HEK293 (cell line): ENCODE results near the gene WDPCP.

Source experiments
- CTCF ChIA-PET: fragments of 350-600 bp; formaldehyde crosslinking; extraction: SDS; loops from one replicate; lab custom pipeline; 2021; ENCODE audit warnings: antibody characterized with exemption; lab: Yijun Ruan, JAX
- POLR2A ChIA-PET: fragments of 300-600 bp; formaldehyde crosslinking; extraction: SDS; loops from one replicate; lab custom pipeline; 2020; ENCODE audit warnings: antibody characterized with exemption, inconsistent platforms; lab: Yijun Ruan, JAX
- H3K27ac ChIP-seq: fragments of 200-500 bp; sonication (Bioruptor generic); 2 replicates; pipeline ENCODE4 v1.5.1; 2014; ENCODE audit warnings: low read depth, low read length, control low read depth, inconsistent platforms; ENCODE audit errors: extremely low read depth
- H3K36me3 ChIP-seq, 2 experiments: fragments of 200-500 bp in 1 of 2; sonication (Bioruptor generic) in 1 of 2; 1 replicate in 1 of 2; 2 replicates in 1 of 2; pipeline ENCODE4 v1.5.1; 2014 to 2017; ENCODE audit warnings: inconsistent platforms in 2 of 2, low read length in 2 of 2; ENCODE audit not compliant: control insufficient read depth in 2 of 2, insufficient read depth in 1 of 2
- H3K4me1 ChIP-seq: fragments of 200-500 bp; sonication (Bioruptor generic); 2 replicates; pipeline ENCODE4 v1.5.1; 2014; ENCODE audit warnings: mild to moderate bottlenecking, low read length, inconsistent platforms; ENCODE audit not compliant: control insufficient read depth, insufficient read depth
- H3K4me3 ChIP-seq: 2 replicates; pipeline ENCODE4 v1.5.1; 2011; ENCODE audit warnings: low read depth, mild to moderate bottlenecking, control low read depth, low read length, moderate library complexity
- H3K9me3 ChIP-seq: fragments of 200-500 bp; sonication (Bioruptor generic); 2 replicates; pipeline ENCODE4 v1.5.1; 2014; ENCODE audit warnings: low read depth, low read length, inconsistent platforms; ENCODE audit not compliant: control insufficient read depth, insufficient read depth
- ATF2 ChIP-seq: fragments of 450-650 bp; formaldehyde crosslinking; IDR thresholded peaks from 2 replicates; pipeline ENCODE4 v1.5.1; 2016; ENCODE audit warnings: missing biosample characterization, missing genetic modification characterization, low read depth
- HOXC10 ChIP-seq: sonication (generic); formaldehyde crosslinking; IDR thresholded peaks from 2 replicates; pipeline ENCODE4 v1.8.1; 2023; ENCODE audit warnings: mild to moderate bottlenecking, missing genetic modification reagents
- KLF8 ChIP-seq: fragments of 450-650 bp; formaldehyde crosslinking; IDR thresholded peaks from 2 replicates; pipeline ENCODE4 v1.5.1; 2016; ENCODE audit warnings: missing biosample characterization, missing genetic modification characterization
- SCRT1 ChIP-seq: fragments of 450-650 bp; formaldehyde crosslinking; IDR thresholded peaks from 2 replicates; pipeline ENCODE4 v1.5.1; 2016; ENCODE audit warnings: missing biosample characterization, missing genetic modification characterization, borderline replicate concordance
- ZBTB17 ChIP-seq: fragments of 450-650 bp; formaldehyde crosslinking; IDR thresholded peaks from 2 replicates; pipeline ENCODE4 v1.5.1; 2016; ENCODE audit warnings: missing biosample characterization, missing genetic modification characterization
- ZBTB48 ChIP-seq: fragments of 450-650 bp; formaldehyde crosslinking; IDR thresholded peaks from 2 replicates; pipeline ENCODE4 v1.5.1; 2016; ENCODE audit warnings: missing biosample characterization, missing genetic modification characterization
- ZFP3 ChIP-seq: fragments of 450-650 bp; formaldehyde crosslinking; IDR thresholded peaks from 2 replicates; pipeline ENCODE4 v1.5.1; 2016; ENCODE audit warnings: low read depth, missing biosample characterization, missing genetic modification characterization
- ZNF112 ChIP-seq: fragments of 450-650 bp; formaldehyde crosslinking; IDR thresholded peaks from 2 replicates; pipeline ENCODE4 v1.5.0; 2017; ENCODE audit warnings: missing biosample characterization, missing genetic modification characterization
- ZNF169 ChIP-seq: fragments of 450-650 bp; formaldehyde crosslinking; IDR thresholded peaks from 2 replicates; pipeline ENCODE4 v1.5.1; 2016; ENCODE audit warnings: missing biosample characterization, missing genetic modification characterization
- ZNF175 ChIP-seq: fragments of 450-650 bp; formaldehyde crosslinking; IDR thresholded peaks from 2 replicates; pipeline ENCODE4 v1.5.1; 2016; ENCODE audit warnings: missing biosample characterization, missing genetic modification characterization
- ZNF335 ChIP-seq: fragments of 450-650 bp; formaldehyde crosslinking; conservative IDR thresholded peaks from 2 replicates; pipeline ENCODE4 v1.5.1; 2016; ENCODE audit warnings: missing biosample characterization, missing genetic modification characterization
- ZNF350 ChIP-seq: fragments of 450-650 bp; formaldehyde crosslinking; IDR thresholded peaks from 2 replicates; pipeline ENCODE4 v1.5.0; 2017; ENCODE audit warnings: missing biosample characterization, mild to moderate bottlenecking, missing genetic modification characterization
- ZNF404 ChIP-seq: fragments of 450-650 bp; formaldehyde crosslinking; IDR thresholded peaks from 2 replicates; pipeline ENCODE4 v1.5.1; 2017; ENCODE audit warnings: missing biosample characterization, missing genetic modification characterization
- ZNF521 ChIP-seq: fragments of 450-650 bp; formaldehyde crosslinking; IDR thresholded peaks from 2 replicates; pipeline ENCODE4 v1.5.1; 2017; ENCODE audit warnings: missing biosample characterization, mild to moderate bottlenecking, missing genetic modification characterization
- ZNF747 ChIP-seq: fragments of 450-650 bp; formaldehyde crosslinking; IDR thresholded peaks from 2 replicates; pipeline ENCODE4 v1.5.1; 2016; ENCODE audit warnings: missing biosample characterization, missing genetic modification characterization
- ZNF768 ChIP-seq: fragments of 450-650 bp; formaldehyde crosslinking; IDR thresholded peaks from 2 replicates; pipeline ENCODE4 v1.5.1; 2018; ENCODE audit warnings: missing biosample characterization, mild to moderate bottlenecking, missing genetic modification characterization
- ZNF791 ChIP-seq: fragments of 450-650 bp; formaldehyde crosslinking; IDR thresholded peaks from 2 replicates; pipeline ENCODE4 v1.5.1; 2016; ENCODE audit warnings: missing biosample characterization, missing genetic modification characterization
- ZNF792 ChIP-seq: fragments of 450-650 bp; formaldehyde crosslinking; IDR thresholded peaks from 2 replicates; pipeline ENCODE4 v1.5.1; 2016; ENCODE audit warnings: missing biosample characterization, missing genetic modification characterization
- ZSCAN30 ChIP-seq: fragments of 450-650 bp; IDR thresholded peaks from 2 replicates; pipeline ENCODE4 v1.5.1; 2018; ENCODE audit warnings: missing biosample characterization, mild to moderate bottlenecking, missing genetic modification characterization, moderate library complexity
- ZSCAN5A ChIP-seq: fragments of 450-650 bp; formaldehyde crosslinking; IDR thresholded peaks from 2 replicates; pipeline ENCODE4 v1.5.1; 2016; ENCODE audit warnings: missing biosample characterization, missing genetic modification characterization
- ZXDB ChIP-seq: fragments of 450-650 bp; formaldehyde crosslinking; IDR thresholded peaks from 2 replicates; pipeline ENCODE4 v1.5.1; 2016; ENCODE audit warnings: missing biosample characterization, missing genetic modification characterization
- TF ChIP-seq, protein P1 (sequence below): fragments of 450-650 bp; formaldehyde crosslinking; IDR thresholded peaks from 2 replicates; pipeline ENCODE4 v1.5.1; 2016; ENCODE audit warnings: missing biosample characterization, missing genetic modification characterization
- TF ChIP-seq, protein P2 (sequence below): fragments of 450-650 bp; formaldehyde crosslinking; IDR thresholded peaks from 2 replicates; pipeline ENCODE4 v1.5.1; 2016; ENCODE audit warnings: missing biosample characterization, missing genetic modification characterization
- TF ChIP-seq, protein P3 (sequence below): fragments of 450-650 bp; formaldehyde crosslinking; IDR thresholded peaks from 2 replicates; pipeline ENCODE4 v1.5.1; 2016; ENCODE audit warnings: missing biosample characterization, missing genetic modification characterization, low read depth

WDPCP gene

GRCh38 chr2:63538390-63538789, 49.9 kb downstream of the WDPCP start:
- H3K9me3 ChIP-seq: no peaks in the 10 kb centered on the region
- no peak overlapping the region for H3K4me3 ChIP-seq
- ChIA-PET CTCF (no interaction called here), POLR2A (no interaction called here)
- no peaks in the 10 kb centered on the region for H3K36me3 ChIP-seq
- no peak overlapping the region for H3K27ac ChIP-seq
- no peaks in the 10 kb centered on the region for H3K4me1 ChIP-seq
- no peak for TF ChIP-seq ZSCAN5A
- no peak for TF ChIP-seq ZBTB48
- no peak for TF ChIP-seq HOXC10 (CRISPR knock-in tag)
- TF ChIP-seq, protein P1, sequence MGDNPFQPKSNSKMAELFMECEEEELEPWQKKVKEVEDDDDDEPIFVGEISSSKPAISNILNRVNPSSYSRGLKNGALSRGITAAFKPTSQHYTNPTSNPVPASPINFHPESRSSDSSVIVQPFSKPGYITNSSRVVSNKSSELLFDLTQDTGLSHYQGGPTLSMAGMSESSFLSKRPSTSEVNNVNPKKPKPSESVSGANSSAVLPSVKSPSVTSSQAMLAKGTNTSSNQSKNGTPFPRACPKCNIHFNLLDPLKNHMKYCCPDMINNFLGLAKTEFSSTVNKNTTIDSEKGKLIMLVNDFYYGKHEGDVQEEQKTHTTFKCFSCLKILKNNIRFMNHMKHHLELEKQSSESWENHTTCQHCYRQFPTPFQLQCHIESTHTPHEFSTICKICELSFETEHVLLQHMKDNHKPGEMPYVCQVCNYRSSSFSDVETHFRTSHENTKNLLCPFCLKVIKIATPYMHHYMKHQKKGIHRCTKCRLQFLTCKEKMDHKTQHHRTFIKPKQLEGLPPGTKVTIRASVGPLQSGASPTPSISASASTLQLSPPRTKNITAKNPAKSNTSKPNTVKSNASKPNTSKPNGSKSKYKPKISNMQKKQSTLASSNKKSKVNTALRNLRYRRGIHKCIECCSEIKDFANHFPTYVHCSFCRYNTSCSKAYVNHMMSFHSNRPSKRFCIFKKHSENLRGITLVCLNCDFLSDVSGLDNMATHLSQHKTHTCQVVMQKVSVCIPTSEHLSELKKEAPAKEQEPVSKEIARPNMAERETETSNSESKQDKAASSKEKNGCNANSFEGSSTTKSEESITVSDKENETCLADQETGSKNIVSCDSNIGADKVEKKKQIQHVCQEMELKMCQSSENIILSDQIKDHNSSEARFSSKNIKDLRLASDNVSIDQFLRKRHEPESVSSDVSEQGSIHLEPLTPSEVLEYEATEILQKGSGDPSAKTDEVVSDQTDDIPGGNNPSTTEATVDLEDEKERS (tag by site-specific recombination): no peak
- no peak for TF ChIP-seq SCRT1
- no peak for TF ChIP-seq ZNF792 (tag by site-specific recombination)
- TF ChIP-seq, all 188 proteins: peak for 0

GRCh38 chr2:63537306-63537705, 51.0 kb downstream of the WDPCP start:
- ChIA-PET CTCF (no interaction called here), POLR2A (no interaction called here)
- no peak for TF ChIP-seq ZNF112 (tag by site-specific recombination)
- TF ChIP-seq, protein P2, sequence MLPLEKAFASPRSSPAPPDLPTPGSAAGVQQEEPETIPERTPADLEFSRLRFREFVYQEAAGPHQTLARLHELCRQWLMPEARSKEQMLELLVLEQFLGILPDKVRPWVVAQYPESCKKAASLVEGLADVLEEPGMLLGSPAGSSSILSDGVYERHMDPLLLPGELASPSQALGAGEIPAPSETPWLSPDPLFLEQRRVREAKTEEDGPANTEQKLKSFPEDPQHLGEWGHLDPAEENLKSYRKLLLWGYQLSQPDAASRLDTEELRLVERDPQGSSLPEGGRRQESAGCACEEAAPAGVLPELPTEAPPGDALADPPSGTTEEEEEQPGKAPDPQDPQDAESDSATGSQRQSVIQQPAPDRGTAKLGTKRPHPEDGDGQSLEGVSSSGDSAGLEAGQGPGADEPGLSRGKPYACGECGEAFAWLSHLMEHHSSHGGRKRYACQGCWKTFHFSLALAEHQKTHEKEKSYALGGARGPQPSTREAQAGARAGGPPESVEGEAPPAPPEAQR (tag by site-specific recombination): no peak
- Histone ChIP-seq H3K4me1 (no peaks in the 10 kb centered on the region), H3K9me3 (no peaks in the 10 kb centered on the region), H3K36me3 (no peaks in the 10 kb centered on the region), H3K27ac (no peak overlapping the region), H3K4me3 (no peak overlapping the region)

DNA sequence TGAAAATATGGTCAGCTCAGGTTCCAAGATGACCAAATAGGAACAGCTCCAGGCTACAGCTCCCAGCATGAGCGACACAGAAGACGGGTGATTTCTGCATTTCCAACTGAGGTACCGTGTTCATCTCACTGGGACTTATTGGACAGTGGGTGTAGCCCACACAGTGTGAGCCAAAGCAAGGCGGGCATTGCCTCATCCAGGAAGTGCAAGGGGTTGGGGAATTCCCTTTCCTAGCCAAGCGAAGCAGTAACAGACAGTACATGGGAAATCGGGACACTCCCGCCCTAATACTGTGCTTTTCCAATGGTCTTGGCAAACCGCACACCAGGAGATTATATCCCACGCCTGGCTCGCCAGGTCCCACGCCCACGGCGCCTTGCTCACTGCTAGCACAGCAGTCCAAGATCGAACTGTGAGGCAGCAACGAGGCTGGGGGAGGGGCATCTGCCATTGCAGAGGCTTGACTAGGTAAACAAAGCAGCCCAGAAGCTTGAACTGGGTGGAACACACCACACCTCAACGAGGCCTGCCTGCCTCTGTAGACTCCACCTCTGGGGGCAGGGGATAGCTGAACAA, 57.5 kb downstream of the WDPCP start:
- H3K36me3 ChIP-seq: no peaks in the 10 kb centered on the region
- H3K9me3 ChIP-seq: no peaks in the 10 kb centered on the region
- POLR2A ChIA-PET: no interaction called here
- TF ChIP-seq ZNF175 (tag by site-specific recombination) (no peak), ZSCAN30 (tag by site-specific recombination) (no peak), ATF2 (no peak), ZBTB17 (tag by site-specific recombination) (no peak), KLF8 (no peak), ZNF350 (tag by site-specific recombination) (no peak), ZXDB (tag by site-specific recombination) (no peak), ZNF169 (no peak), ZNF521 (tag by site-specific recombination) (no peak), ZNF335 (tag by site-specific recombination) (no peak), ZNF747 (tag by site-specific recombination) (no peak), ZNF791 (tag by site-specific recombination) (no peak), ZNF768 (no peak), ZNF404 (tag by site-specific recombination) (no peak), ZFP3 (no peak)
- TF ChIP-seq, protein P3, sequence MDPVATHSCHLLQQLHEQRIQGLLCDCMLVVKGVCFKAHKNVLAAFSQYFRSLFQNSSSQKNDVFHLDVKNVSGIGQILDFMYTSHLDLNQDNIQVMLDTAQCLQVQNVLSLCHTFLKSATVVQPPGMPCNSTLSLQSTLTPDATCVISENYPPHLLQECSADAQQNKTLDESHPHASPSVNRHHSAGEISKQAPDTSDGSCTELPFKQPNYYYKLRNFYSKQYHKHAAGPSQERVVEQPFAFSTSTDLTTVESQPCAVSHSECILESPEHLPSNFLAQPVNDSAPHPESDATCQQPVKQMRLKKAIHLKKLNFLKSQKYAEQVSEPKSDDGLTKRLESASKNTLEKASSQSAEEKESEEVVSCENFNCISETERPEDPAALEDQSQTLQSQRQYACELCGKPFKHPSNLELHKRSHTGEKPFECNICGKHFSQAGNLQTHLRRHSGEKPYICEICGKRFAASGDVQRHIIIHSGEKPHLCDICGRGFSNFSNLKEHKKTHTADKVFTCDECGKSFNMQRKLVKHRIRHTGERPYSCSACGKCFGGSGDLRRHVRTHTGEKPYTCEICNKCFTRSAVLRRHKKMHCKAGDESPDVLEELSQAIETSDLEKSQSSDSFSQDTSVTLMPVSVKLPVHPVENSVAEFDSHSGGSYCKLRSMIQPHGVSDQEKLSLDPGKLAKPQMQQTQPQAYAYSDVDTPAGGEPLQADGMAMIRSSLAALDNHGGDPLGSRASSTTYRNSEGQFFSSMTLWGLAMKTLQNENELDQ: no peak
- H3K27ac ChIP-seq: no peak overlapping the region
- no peak overlapping the region for H3K4me3 ChIP-seq
- CTCF ChIA-PET: interaction anchor here (0.6 kb wide), 1 partner anchor 111 kb away, joined by 3 read pairs; no protein-coding TSS in a partner anchor
- no peaks in the 10 kb centered on the region for H3K4me1 ChIP-seq
